Measurements from ENCODE around the gene ILDR1. TPM values are rescaled to one million over a fixed set of nuclear protein-coding genes. Genes with fewer than 3 reads are reported as not detected.

ILDR1 gene
- total and polyA plus RNA-seq, 2 donors (not counting 3 experiments of a cell fraction or from before 2014, with no cell fraction given), result not detected

DNA sequence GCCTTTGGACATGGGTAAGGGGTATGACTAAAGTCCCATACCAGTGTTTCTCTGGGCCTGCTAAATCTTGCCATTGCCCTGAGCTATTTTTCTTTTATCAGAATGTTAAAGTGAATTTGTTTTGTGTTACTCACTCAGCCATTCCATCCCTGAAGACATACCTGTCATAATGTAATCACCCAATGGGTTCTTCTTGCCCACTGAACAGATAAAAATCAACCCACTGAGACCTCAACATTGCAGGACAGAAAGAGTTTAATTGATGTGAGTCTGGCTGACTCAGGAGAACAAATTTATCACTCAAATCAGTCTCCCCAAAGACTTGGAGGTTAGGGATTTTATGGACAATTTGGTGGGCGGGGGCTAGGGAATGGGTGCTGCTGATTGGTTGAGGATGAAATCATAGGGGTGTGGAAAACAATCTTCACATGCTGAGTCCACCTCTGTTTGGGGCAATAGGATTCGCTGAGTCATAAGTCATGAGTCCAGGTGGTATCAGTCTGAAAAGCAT, 47.4 kb downstream of the ILDR1 start:
- Histone ChIP-seq H3K36me3 (ENCODE audit: control insufficient read depth in 2 of 2, extremely low read depth in 1 of 2, insufficient read depth in 2 of 2, low read length in 2 of 2) (no peaks in the 10 kb centered on the region), H3K4me2 (ENCODE audit: insufficient read depth, low read length) (no peak overlapping the region), H3K27me3 (ENCODE audit: control insufficient read depth in 2 of 2, insufficient read depth in 2 of 2, low read length in 2 of 2) (peaks cover 0 to 3% of the 10 kb centered on the region in 2 experiments), H2AFZ (ENCODE audit: low read depth, low read length) (no peak overlapping the region), H3K9me3 (replicated peaks; ENCODE audit: control insufficient read depth, insufficient read depth, low read length) (no peaks in the 10 kb centered on the region), H3K9me1 (replicated peaks; ENCODE audit: control insufficient read depth, extremely low read depth, insufficient read depth, low read length) (no peaks in the 10 kb centered on the region), H3K4me3 (replicated peaks in 1 of 3; ENCODE audit: insufficient read depth in 1 of 3, low read depth in 1 of 3, low read length in 3 of 3) (no peak overlapping the region), H3K9ac (replicated peaks; ENCODE audit: extremely low read depth, insufficient read depth, low read length) (no peak overlapping the region), H3K79me2 (ENCODE audit: control insufficient read depth, insufficient read depth, low read length) (no peaks in the 10 kb centered on the region), H3K4me1 (ENCODE audit: control insufficient read depth, extremely low read depth, insufficient read depth, low read length) (no peaks in the 10 kb centered on the region), H3K27ac (ENCODE audit: insufficient read depth, low read depth, low read length) (no peak overlapping the region), H4K20me1 (replicated peaks; ENCODE audit: control insufficient read depth, extremely low read depth, insufficient read depth, low read length) (no peaks in the 10 kb centered on the region)
- BruUV-seq (replicated peaks), result no TSS peak
- FAIRE-seq, result no peak
- DNase-seq (ENCODE audit: low read depth, low spot score), result no peak
- TF ChIP-seq GATA2 (IDR thresholded peaks at IDR 0.05; ENCODE audit: insufficient read depth, insufficient read length, low read depth, low read length) (no peak), JUN (IDR thresholded peaks at IDR 0.05; ENCODE audit: borderline replicate concordance, insufficient read depth, insufficient read length, low read depth) (no peak), MYC (IDR thresholded peaks at IDR 0.05; ENCODE audit: low read depth, low read length) (no peak), POLR2AphosphoS5 (IDR thresholded peaks at IDR 0.05; ENCODE audit: insufficient read depth, low read depth, low read length) (no peak), FOS (IDR thresholded peaks at IDR 0.05; ENCODE audit: borderline replicate concordance, insufficient read depth, low read length) (no peak), EZH2 (IDR thresholded peaks at IDR 0.05; ENCODE audit: borderline replicate concordance, low read depth, low read length, severe bottlenecking) (no peak), POLR2A (IDR thresholded peaks at IDR 0.05; ENCODE audit: low read depth, low read length) (no peak)
- TF ChIP-seq, protein P1, sequence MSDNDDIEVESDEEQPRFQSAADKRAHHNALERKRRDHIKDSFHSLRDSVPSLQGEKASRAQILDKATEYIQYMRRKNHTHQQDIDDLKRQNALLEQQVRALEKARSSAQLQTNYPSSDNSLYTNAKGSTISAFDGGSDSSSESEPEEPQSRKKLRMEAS (IDR thresholded peaks at IDR 0.05; ENCODE audit: insufficient read depth, insufficient read length), result no peak
- TF ChIP-seq, protein P2, sequence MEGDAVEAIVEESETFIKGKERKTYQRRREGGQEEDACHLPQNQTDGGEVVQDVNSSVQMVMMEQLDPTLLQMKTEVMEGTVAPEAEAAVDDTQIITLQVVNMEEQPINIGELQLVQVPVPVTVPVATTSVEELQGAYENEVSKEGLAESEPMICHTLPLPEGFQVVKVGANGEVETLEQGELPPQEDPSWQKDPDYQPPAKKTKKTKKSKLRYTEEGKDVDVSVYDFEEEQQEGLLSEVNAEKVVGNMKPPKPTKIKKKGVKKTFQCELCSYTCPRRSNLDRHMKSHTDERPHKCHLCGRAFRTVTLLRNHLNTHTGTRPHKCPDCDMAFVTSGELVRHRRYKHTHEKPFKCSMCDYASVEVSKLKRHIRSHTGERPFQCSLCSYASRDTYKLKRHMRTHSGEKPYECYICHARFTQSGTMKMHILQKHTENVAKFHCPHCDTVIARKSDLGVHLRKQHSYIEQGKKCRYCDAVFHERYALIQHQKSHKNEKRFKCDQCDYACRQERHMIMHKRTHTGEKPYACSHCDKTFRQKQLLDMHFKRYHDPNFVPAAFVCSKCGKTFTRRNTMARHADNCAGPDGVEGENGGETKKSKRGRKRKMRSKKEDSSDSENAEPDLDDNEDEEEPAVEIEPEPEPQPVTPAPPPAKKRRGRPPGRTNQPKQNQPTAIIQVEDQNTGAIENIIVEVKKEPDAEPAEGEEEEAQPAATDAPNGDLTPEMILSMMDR (IDR thresholded peaks at IDR 0.05; ENCODE audit: extremely low read depth in 1 of 2, insufficient read depth in 1 of 2, low read depth in 1 of 2, low read length in 2 of 2), result no peak
- POLR2A ChIA-PET, result no interaction called here
- dilution Hi-C loops (cut with MboI; ENCODE audit: extremely low pct_ligation_motif_present, low sequenced_read_pairs), result no loop called here
- intact Hi-C loops (cut with micrococcal nuclease), result loop anchor here (5.0 kb wide), 1 partner anchor 283 kb away; no protein-coding TSS in a partner anchor
- CTCF ChIA-PET, result no interaction called here
